Uterus (tissue), 2 donors: ENCODE data around the gene HACE1.
"Not testable (repeated sequence)": the region's sequence is repeated elsewhere in the genome, so short reads cannot be mapped to it uniquely, and the experiment has no call there.

Experiments
- CTCF ChIP-seq, 4 experiments: fragments of 200-600 bp in 2 of 4; fragments of 450-650 bp in 2 of 4; sonication (generic) in 2 of 4; IDR thresholded peaks; one replicate each; pipeline ENCODE4 v1.5.1; 2016 to 2019; ENCODE audit warnings: antibody characterized with exemption in 4 of 4, mild to moderate bottlenecking in 2 of 4, moderate library complexity in 1 of 4
- POLR2A ChIP-seq, 2 donors: fragments of 450-650 bp; IDR thresholded peaks; one replicate each; pipeline ENCODE4 v1.6.1; 2016; ENCODE audit warnings: antibody characterized with exemption in 2 of 2, mild to moderate bottlenecking in 1 of 2, moderate library complexity in 1 of 2

GRCh38 chr6:104836479-104837020 lies 23.2 kb downstream of the HACE1 start:
- TF ChIP-seq CTCF, POLR2A (IDR thresholded peaks at IDR 0.05): not testable (repeated sequence)
